ENCODE data around the gene NFIX.

Gene NFIX

GRCh38 chr19:12994701-12995595, at the start of gene NFIX:
NFIX (plus strand) TSS chr19:12995475; CDS start chr19:12995838, 363 bp downstream.
- TF ChIP-seq CTCF (IDR thresholded peaks at IDR 0.05; ENCODE audit: extremely low read depth, insufficient read depth, missing control alignments) = peak; percentile 2
- DNase-seq (ENCODE audit: low spot score) = no peak
- in situ Hi-C loops (cut with MboI; ENCODE audit: low pct_unique_long_range_greater_than_20kb, low sequenced_read_pairs, unreplicated experiment) = no loop called here

GRCh38 chr19:12945479-12946091, 49.7 kb upstream of the NFIX start, which contains the start of gene RAD23A:
RAD23A (plus strand) TSS chr19:12945862; CDS start chr19:12945949, 87 bp downstream.
- TF ChIP-seq CTCF (IDR thresholded peaks at IDR 0.05; ENCODE audit: extremely low read depth, insufficient read depth, missing control alignments) = no peak
- in situ Hi-C loops (cut with MboI; ENCODE audit: low pct_unique_long_range_greater_than_20kb, low sequenced_read_pairs, unreplicated experiment) = no loop called here
- DNase-seq (ENCODE audit: low spot score) = peak; percentile 95

GRCh38 chr19:12946092-12946721, 49.1 kb upstream of the NFIX start:
- TF ChIP-seq CTCF (IDR thresholded peaks at IDR 0.05; ENCODE audit: extremely low read depth, insufficient read depth, missing control alignments) = no peak
- peak; percentile 71 for DNase-seq (ENCODE audit: low spot score)
- in situ Hi-C loops (cut with MboI; ENCODE audit: low pct_unique_long_range_greater_than_20kb, low sequenced_read_pairs, unreplicated experiment) = no loop called here

- no peak for DNase-seq (ENCODE audit: low spot score)
- no peak for TF ChIP-seq CTCF (IDR thresholded peaks at IDR 0.05; ENCODE audit: extremely low read depth, insufficient read depth, missing control alignments)
Observed at GRCh38 chr19:12946731-12947496, 48.4 kb upstream of the NFIX start.

GRCh38 chr19:12947702-12948611, 47.3 kb upstream of the NFIX start:
- no peak for TF ChIP-seq CTCF (IDR thresholded peaks at IDR 0.05; ENCODE audit: extremely low read depth, insufficient read depth, missing control alignments)
- in situ Hi-C loops (cut with MboI; ENCODE audit: low pct_unique_long_range_greater_than_20kb, low sequenced_read_pairs, unreplicated experiment) = no loop called here
- DNase-seq (ENCODE audit: low spot score) = no peak

More at GRCh38 chr19:12946731-12947496, 48.4 kb upstream of the NFIX start:
- in situ Hi-C loops (cut with MboI; ENCODE audit: low pct_unique_long_range_greater_than_20kb, low sequenced_read_pairs, unreplicated experiment) = no loop called here
